ENCODE measurements around the gene MMP1. TPM values are rescaled to one million over a fixed set of nuclear protein-coding genes. Genes with fewer than 3 reads are reported as not detected.

MMP1 gene
- total and polyA plus RNA-seq, 2 of the 13 experiments (the other 11 are each of a cell fraction or from before 2014, with no cell fraction given): 0.09 to 0.21 TPM

- intact Hi-C loops (cut with micrococcal nuclease; ENCODE audit: unreplicated experiment): no loop called here
- Histone ChIP-seq H4K20me1 (ENCODE audit: insufficient read depth, low read length) (no peaks in the 10 kb centered on the region), H2AFZ (ENCODE audit: low read length) (no peak within 1 kb of the TSS), H3K27me3 (ENCODE audit: control insufficient read depth in 1 of 2, insufficient read depth in 2 of 2, low read length in 2 of 2) (no peaks in the 10 kb centered on the region), H3K4me1 (ENCODE audit: insufficient read depth, low read length) (no peaks in the 10 kb centered on the region), H3K4me3 (replicated peaks in 1 of 3; ENCODE audit: insufficient read depth in 1 of 3, low read depth in 2 of 3, low read length in 3 of 3) (no peak within 1 kb of the TSS), H3K36me3 (replicated peaks in 1 of 2; ENCODE audit: control insufficient read depth in 1 of 2, insufficient read depth in 2 of 2, low read length in 2 of 2) (no peaks in the 10 kb centered on the region), H3K27ac (ENCODE audit: extremely low read length, insufficient read depth, low read length) (no peak within 1 kb of the TSS), H3K79me2 (ENCODE audit: insufficient read depth, low read length) (no peaks in the 10 kb centered on the region), H3K4me2 (ENCODE audit: low read depth, low read length) (no peak within 1 kb of the TSS), H3K9ac (ENCODE audit: insufficient read depth, low read depth, low read length) (no peak within 1 kb of the TSS), H3K9me3 (ENCODE audit: low read length) (no peaks in the 10 kb centered on the region)
- CTCF ChIA-PET (ENCODE audit: low intra/inter-chr PET ratio, low total read pairs): no interaction called here
- TF ChIP-seq ZNF512 (CRISPR knock-in tag; IDR thresholded peaks at IDR 0.05) (no peak), KDM2A (CRISPR knock-in tag; IDR thresholded peaks at IDR 0.05; ENCODE audit: borderline replicate concordance, low read depth) (no peak)
- ATAC-seq: no peak
- FAIRE-seq: no peak
- in situ Hi-C loops (cut with HindIII; ENCODE audit: extremely low pct_ligation_motif_present, low pct_unique_long_range_greater_than_20kb): no loop called here
- BruUV-seq (replicated peaks): no TSS peak
- 23% methylated on average over 4 of the region's 4 CpGs for WGBS (ENCODE audit: low lambda C conversion rate)
- DNase-seq (ENCODE audit: low spot score): no peak
- POLR2A ChIA-PET: no interaction called here
These were observed 45.5 kb upstream of the MMP1 start, which contains the start of gene MMP3 for GRCh38 chr11:102843489-102843888. Gene MMP3, minus strand, starts transcription at chr11:102843609. Its CDS starts 63 bp downstream, at chr11:102843546.

- POLR2A ChIA-PET: no interaction called here
- H3K36me3 ChIP-seq (replicated peaks in 1 of 2; ENCODE audit: control insufficient read depth in 1 of 2, insufficient read depth in 2 of 2, low read length in 2 of 2): no peaks in the 10 kb centered on the region
- no peak overlapping the region for H3K27ac ChIP-seq (ENCODE audit: extremely low read length, insufficient read depth, low read length)
- CTCF ChIA-PET (ENCODE audit: low intra/inter-chr PET ratio, low total read pairs): no interaction called here
- H3K9me3 ChIP-seq (ENCODE audit: low read length): no peaks in the 10 kb centered on the region
- TF ChIP-seq GTF2F1 (IDR thresholded peaks at IDR 0.05; ENCODE audit: low read length): no peak
- no peak for TF ChIP-seq CENPBD1 (CRISPR knock-in tag; IDR thresholded peaks at IDR 0.05; ENCODE audit: borderline replicate concordance, low read depth)
- TF ChIP-seq TAF1 (CRISPR knock-in tag; IDR thresholded peaks at IDR 0.05): no peak
- no peak for TF ChIP-seq DMTF1 (CRISPR knock-in tag; IDR thresholded peaks at IDR 0.05)
- no peak for TF ChIP-seq ZFP36L2 (CRISPR knock-in tag; IDR thresholded peaks at IDR 0.05)
- TF ChIP-seq ZBTB7B (CRISPR knock-in tag; IDR thresholded peaks at IDR 0.05): no peak
- TF ChIP-seq ZNF777 (CRISPR knock-in tag; IDR thresholded peaks at IDR 0.05): no peak
- TF ChIP-seq ZNF10 (CRISPR knock-in tag; IDR thresholded peaks at IDR 0.05; ENCODE audit: borderline replicate concordance, low read depth): no peak
- no peak for TF ChIP-seq LRRFIP1 (CRISPR knock-in tag; conservative IDR thresholded peaks at IDR 0.05)
- no peak for TF ChIP-seq TOE1 (CRISPR knock-in tag; IDR thresholded peaks at IDR 0.05)
- in situ Hi-C loops (cut with HindIII; ENCODE audit: extremely low pct_ligation_motif_present, low pct_unique_long_range_greater_than_20kb): no loop called here
- H3K9ac ChIP-seq (ENCODE audit: insufficient read depth, low read depth, low read length): no peak overlapping the region
- DNase-seq (ENCODE audit: low spot score) (no peak), ATAC-seq (no peak), FAIRE-seq (no peak)
- intact Hi-C loops (cut with micrococcal nuclease; ENCODE audit: unreplicated experiment): no loop called here
- H4K20me1 ChIP-seq (ENCODE audit: insufficient read depth, low read length): no peaks in the 10 kb centered on the region
- 5% methylated on average over 1 of the region's 1 CpG for WGBS (ENCODE audit: low lambda C conversion rate)
- no peak overlapping the region for H2AFZ ChIP-seq (ENCODE audit: low read length)
- no peak overlapping the region for H3K4me2 ChIP-seq (ENCODE audit: low read depth, low read length)
- no peaks in the 10 kb centered on the region for H3K79me2 ChIP-seq (ENCODE audit: insufficient read depth, low read length)
- H3K4me3 ChIP-seq (replicated peaks in 1 of 3; ENCODE audit: insufficient read depth in 1 of 3, low read depth in 2 of 3, low read length in 3 of 3): no peak overlapping the region
- no peaks in the 10 kb centered on the region for H3K27me3 ChIP-seq (ENCODE audit: control insufficient read depth in 1 of 2, insufficient read depth in 2 of 2, low read length in 2 of 2)
- no peaks in the 10 kb centered on the region for H3K4me1 ChIP-seq (ENCODE audit: insufficient read depth, low read length)
- no TSS peak for BruUV-seq (replicated peaks)
These were observed 45.0 kb upstream of the MMP1 start for GRCh38 chr11:102842930-102843329.

Data from HepG2 (cell line).